Measurements from ENCODE around the gene SLC39A11.

Gene SLC39A11

DNA sequence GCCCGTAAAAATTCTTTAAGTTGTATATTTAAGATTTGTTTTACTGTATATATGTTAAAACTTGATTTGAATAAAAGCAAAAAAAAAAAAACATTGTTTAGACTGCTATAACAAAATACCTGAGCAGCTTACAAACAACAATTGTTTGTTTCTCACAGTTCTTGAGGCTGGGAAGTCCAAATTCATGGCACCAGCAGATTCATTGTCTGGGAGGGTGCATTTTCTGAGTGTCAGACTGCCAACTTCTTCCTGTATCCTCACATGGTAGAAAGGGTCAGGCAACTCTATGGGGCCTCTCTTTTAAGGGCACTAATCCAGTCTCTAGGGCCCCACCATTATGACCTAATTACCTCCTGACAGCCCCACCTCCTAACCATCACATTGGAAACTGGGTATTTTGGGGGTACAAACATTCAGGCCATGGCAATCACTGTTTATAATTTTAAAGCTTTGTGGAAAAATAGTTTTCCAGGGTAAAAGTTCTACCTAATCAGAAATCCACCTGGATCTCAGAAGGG, 281.4 kb downstream of the SLC39A11 start:
- no peaks in the 10 kb centered on the region for H3K27me3 ChIP-seq (ENCODE audit: insufficient read depth, low read depth, severe bottlenecking)
- H3K4me3 ChIP-seq (ENCODE audit: low read depth, low read length) = no peak overlapping the region
- H3K9me3 ChIP-seq (ENCODE audit: severe bottlenecking) = peaks cover 6% of the 10 kb centered on the region
- H3K27ac ChIP-seq = no peak overlapping the region
- no peak for DNase-seq
- no peak for TF ChIP-seq CTCF (IDR thresholded peaks at IDR 0.05; ENCODE audit: low read depth, low read length)
- H3K36me3 ChIP-seq = peaks cover 49% of the 10 kb centered on the region

DNA sequence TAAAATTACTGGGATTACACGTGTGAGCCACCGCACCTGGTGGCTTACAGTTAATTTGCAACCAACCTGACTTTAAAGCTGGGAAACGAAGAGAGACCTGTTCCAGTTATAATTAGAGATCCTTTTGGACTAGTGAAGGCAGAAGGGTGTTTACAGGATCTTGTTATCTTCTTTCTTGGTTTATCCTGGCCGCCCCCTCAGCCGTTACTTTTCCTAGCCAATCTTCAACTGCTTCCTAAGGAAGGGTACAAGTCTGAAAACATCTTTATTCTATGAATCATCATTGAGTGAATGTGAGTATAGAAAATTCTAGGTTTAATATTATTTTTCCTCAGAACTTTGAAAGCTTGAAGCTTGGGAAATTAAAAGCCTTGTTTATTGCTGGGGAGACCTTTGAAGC, 286.5 kb downstream of the SLC39A11 start:
- no peak overlapping the region for H3K27ac ChIP-seq
- H3K4me3 ChIP-seq (ENCODE audit: low read depth, low read length) = no peak overlapping the region
- no peaks in the 10 kb centered on the region for H3K27me3 ChIP-seq (ENCODE audit: insufficient read depth, low read depth, severe bottlenecking)
- H3K36me3 ChIP-seq = peaks cover 31% of the 10 kb centered on the region
- TF ChIP-seq CTCF (IDR thresholded peaks at IDR 0.05; ENCODE audit: low read depth, low read length) = no peak
- no peak for DNase-seq
- peaks cover under 1% of the 10 kb centered on the region for H3K9me3 ChIP-seq (ENCODE audit: severe bottlenecking)

DNA sequence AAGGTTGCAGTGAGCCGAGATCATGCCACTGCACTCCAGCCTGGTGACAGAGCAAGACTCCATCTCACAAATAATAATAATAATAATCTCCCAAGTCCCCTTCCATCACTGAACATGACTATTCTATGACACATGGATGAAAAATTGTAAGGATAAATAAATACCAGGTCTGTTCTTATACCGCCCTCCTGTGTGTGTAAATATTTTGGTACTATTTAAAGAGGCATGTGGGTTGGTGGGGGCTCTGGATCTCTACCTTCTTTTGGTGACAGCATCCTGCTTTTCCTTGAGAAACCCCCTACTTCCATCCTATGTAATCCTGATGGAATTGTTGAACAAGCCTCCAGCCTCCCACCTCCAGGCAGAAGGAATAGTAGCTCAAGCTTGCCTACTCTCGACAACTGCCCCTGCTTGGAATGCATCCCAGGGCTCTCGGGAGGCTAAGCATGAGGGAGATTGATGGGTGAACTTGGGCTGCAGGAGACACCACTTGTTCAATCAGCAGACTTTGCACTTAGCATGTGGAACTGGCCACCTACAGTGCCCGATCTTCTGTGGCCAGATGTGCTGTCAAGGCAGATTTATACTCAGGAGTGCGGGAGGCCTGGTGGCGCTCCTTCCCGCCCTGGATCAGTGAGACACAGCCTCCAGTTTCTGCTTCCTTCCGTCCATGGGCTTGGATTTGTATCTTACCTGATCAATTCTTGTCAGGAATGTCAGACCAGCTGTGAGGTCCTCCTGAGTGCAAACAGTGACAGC, 287.4 kb downstream of the SLC39A11 start:
- Histone ChIP-seq H3K27me3 (ENCODE audit: insufficient read depth, low read depth, severe bottlenecking) (no peaks in the 10 kb centered on the region), H3K27ac (no peak overlapping the region), H3K36me3 (peaks cover 31% of the 10 kb centered on the region), H3K9me3 (ENCODE audit: severe bottlenecking) (peaks cover 4% of the 10 kb centered on the region), H3K4me3 (ENCODE audit: low read depth, low read length) (no peak overlapping the region)
- no peak for DNase-seq
- TF ChIP-seq CTCF (IDR thresholded peaks at IDR 0.05; ENCODE audit: low read depth, low read length) = no peak

- no peak for DNase-seq
- Histone ChIP-seq H3K4me3 (ENCODE audit: low read depth, low read length) (no peak overlapping the region), H3K36me3 (peaks cover 25% of the 10 kb centered on the region), H3K9me3 (ENCODE audit: severe bottlenecking) (peaks cover 16% of the 10 kb centered on the region), H3K27ac (no peak overlapping the region), H3K27me3 (ENCODE audit: insufficient read depth, low read depth, severe bottlenecking) (no peaks in the 10 kb centered on the region)
- TF ChIP-seq CTCF (IDR thresholded peaks at IDR 0.05; ENCODE audit: low read depth, low read length) = no peak
Measured at GRCh38 chr17:72802726-72803125, 289.8 kb downstream of the SLC39A11 start.

DNA sequence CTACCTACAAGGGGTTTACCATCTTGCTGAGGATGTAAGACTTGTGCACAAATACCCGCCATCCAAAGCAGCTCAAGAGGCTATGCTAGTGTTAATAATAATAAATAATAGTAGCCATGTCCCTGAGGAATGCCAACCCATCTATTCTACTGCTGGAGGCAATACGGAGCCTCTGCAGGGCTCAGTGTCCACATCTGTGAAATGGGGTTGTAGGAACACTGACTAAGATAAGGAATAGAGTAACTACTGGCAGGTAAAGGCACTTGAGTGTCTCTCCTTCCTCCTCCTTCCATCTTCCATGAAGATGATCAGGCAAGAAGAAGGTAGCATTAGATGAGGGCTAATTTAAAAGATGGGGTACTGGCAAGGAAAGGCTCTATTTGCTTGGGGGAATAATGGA, 295.3 kb downstream of the SLC39A11 start:
- peaks cover 27% of the 10 kb centered on the region for H3K9me3 ChIP-seq (ENCODE audit: severe bottlenecking)
- no peak for DNase-seq
- no peak overlapping the region for H3K4me3 ChIP-seq (ENCODE audit: low read depth, low read length)
- H3K27ac ChIP-seq = no peak overlapping the region
- TF ChIP-seq CTCF (IDR thresholded peaks at IDR 0.05; ENCODE audit: low read depth, low read length) = no peak
- H3K36me3 ChIP-seq = peaks cover 27% of the 10 kb centered on the region
- no peaks in the 10 kb centered on the region for H3K27me3 ChIP-seq (ENCODE audit: insufficient read depth, low read depth, severe bottlenecking)

DNA sequence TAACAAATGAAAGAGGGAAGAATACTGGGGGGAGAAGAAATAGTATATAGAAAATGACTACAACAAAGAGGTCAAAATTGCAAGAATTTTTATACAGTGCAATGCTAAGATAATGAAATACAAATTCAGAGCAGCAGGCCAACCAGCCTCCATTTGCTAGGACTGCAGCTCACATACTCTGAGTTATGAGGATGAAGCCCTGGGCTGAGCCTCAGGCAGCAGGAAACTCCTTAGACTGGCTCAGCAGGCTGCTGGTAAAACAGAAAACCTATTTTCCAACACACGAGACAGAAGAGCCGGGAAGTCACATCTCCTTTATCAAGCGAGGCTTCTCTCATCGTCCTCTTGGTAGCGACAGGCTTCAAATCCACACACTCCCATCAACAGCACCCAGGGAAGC, 296.5 kb downstream of the SLC39A11 start:
- peaks cover 27% of the 10 kb centered on the region for H3K9me3 ChIP-seq (ENCODE audit: severe bottlenecking)
- H3K4me3 ChIP-seq (ENCODE audit: low read depth, low read length) = no peak overlapping the region
- DNase-seq = no peak
- no peak for TF ChIP-seq CTCF (IDR thresholded peaks at IDR 0.05; ENCODE audit: low read depth, low read length)
- H3K36me3 ChIP-seq = peaks cover 32% of the 10 kb centered on the region
- H3K27me3 ChIP-seq (ENCODE audit: insufficient read depth, low read depth, severe bottlenecking) = no peaks in the 10 kb centered on the region
- no peak overlapping the region for H3K27ac ChIP-seq

All from WERI-Rb-1 (cell line).